Measurements from ENCODE around the gene TNRC6C. TPM values are rescaled to one million over a fixed set of nuclear protein-coding genes. Genes with fewer than 3 reads are reported as not detected.

Gene TNRC6C
- total and polyA plus RNA-seq, 9 of the 15 experiments (the other 6 are each of a cell fraction or from before 2014, with no cell fraction given) = 0.20 to 4.9 (median 2.3) TPM

GRCh38 chr17:78046923-78047322 lies 88.4 kb downstream of the TNRC6C start:
- Histone ChIP-seq H3K4me1 (replicated peaks in 1 of 2; ENCODE audit: control insufficient read depth in 2 of 2, insufficient read depth in 2 of 2, low read length in 2 of 2) (peaks cover 24 to 35% of the 10 kb centered on the region in 2 experiments; a peak in 4 of 5 replicates), H2AFZ (ENCODE audit: low read depth, low read length) (no peak overlapping the region), H3K27ac (ENCODE audit: extremely low read depth, low read depth, low read length) (no peak overlapping the region; the same call in 2 of the 3 replicates), H3K27me3 (ENCODE audit: control insufficient read depth in 2 of 2, insufficient read depth in 2 of 2, low read length in 2 of 2) (no peaks in the 10 kb centered on the region), H4K20me1 (replicated peaks; ENCODE audit: control insufficient read depth, insufficient read depth, low read length) (no peaks in the 10 kb centered on the region), H3K79me2 (ENCODE audit: control insufficient read depth, insufficient read depth, low read length) (no peaks in the 10 kb centered on the region), H3K9me1 (ENCODE audit: control insufficient read depth, insufficient read depth, low read length) (no peaks in the 10 kb centered on the region), H3K36me3 (ENCODE audit: control insufficient read depth, insufficient read depth, low read length) (peaks cover 21% of the 10 kb centered on the region), H3K9ac (ENCODE audit: insufficient read depth in 1 of 2, low read depth in 2 of 2, low read length in 2 of 2) (no peak overlapping the region), H3K4me3 (no peak overlapping the region), H3K4me2 (ENCODE audit: insufficient read depth, low read length) (no peak overlapping the region), H3K9me3 (replicated peaks; ENCODE audit: control insufficient read depth, insufficient read depth, low read depth, low read length) (no peaks in the 10 kb centered on the region)
- ATAC-seq (no peak), FAIRE-seq (peak; percentile 35), DNase-seq (ENCODE audit: extremely low read depth in 1 of 4, low spot score in 3 of 4) (peak in 1 of 4 experiments; percentile 27)
- in situ Hi-C loops (cut with MboI) (no loop called here), intact Hi-C loops (cut with micrococcal nuclease) (no loop called here)
- TF ChIP-seq NFIC (IDR thresholded peaks at IDR 0.05) (peak; percentile 91), NCOA1 (IDR thresholded peaks at IDR 0.05; ENCODE audit: low read depth) (no peak), JUNB (CRISPR knock-in tag; conservative IDR thresholded peaks at IDR 0.05) (no peak)
- 78% methylated on average over 2 of the region's 2 CpGs for WGBS (ENCODE audit: insufficient coverage, low coverage, missing lambda C conversion rate)
- no TSS peak for BruUV-seq (replicated peaks)
- ChIA-PET CTCF (ENCODE audit: low intra/inter-chr PET ratio) (no interaction called here), POLR2A (no interaction called here)

- peak; percentile 95 for ATAC-seq
- intact Hi-C loops (cut with micrococcal nuclease) (no loop called here), in situ Hi-C loops (cut with MboI) (no loop called here)
- peak overlapping the region in 1 of 2 experiments; percentile 60; a peak in 2 of 4 replicates for H3K9ac ChIP-seq (ENCODE audit: insufficient read depth in 1 of 2, low read depth in 2 of 2, low read length in 2 of 2)
- H3K79me2 ChIP-seq (ENCODE audit: control insufficient read depth, insufficient read depth, low read length) = no peaks in the 10 kb centered on the region
- H4K20me1 ChIP-seq (replicated peaks; ENCODE audit: control insufficient read depth, insufficient read depth, low read length) = no peaks in the 10 kb centered on the region
- FAIRE-seq = peak; percentile 98
- peak; percentile 63 to 88 (median 72) for DNase-seq (ENCODE audit: extremely low read depth in 1 of 4, low spot score in 3 of 4)
- H3K27ac ChIP-seq (ENCODE audit: extremely low read depth, low read depth, low read length) = peak overlapping the region; percentile 25
- no TSS peak for BruUV-seq (replicated peaks)
- H3K4me2 ChIP-seq (ENCODE audit: insufficient read depth, low read length) = peak overlapping the region; percentile 71
- H3K4me3 ChIP-seq = no peak overlapping the region
- no peaks in the 10 kb centered on the region for H3K9me3 ChIP-seq (replicated peaks; ENCODE audit: control insufficient read depth, insufficient read depth, low read depth, low read length)
- ChIA-PET POLR2A (interaction anchor here (0.9 to 1.4 kb wide), 6 partner anchors 9 to 30 kb away, joined by 3 to 5 read pairs (median 4); no protein-coding TSS in a partner anchor), CTCF (ENCODE audit: low intra/inter-chr PET ratio) (no interaction called here)
- H3K27me3 ChIP-seq (ENCODE audit: control insufficient read depth in 2 of 2, insufficient read depth in 2 of 2, low read length in 2 of 2) = no peaks in the 10 kb centered on the region
- H3K4me1 ChIP-seq (replicated peaks in 1 of 2; ENCODE audit: control insufficient read depth in 2 of 2, insufficient read depth in 2 of 2, low read length in 2 of 2) = peaks cover 24 to 37% of the 10 kb centered on the region in 2 experiments; a peak in 4 of 5 replicates
- 28% methylated on average over 10 of the region's 10 CpGs for WGBS (ENCODE audit: insufficient coverage, low coverage, missing lambda C conversion rate)
- no peaks in the 10 kb centered on the region for H3K9me1 ChIP-seq (ENCODE audit: control insufficient read depth, insufficient read depth, low read length)
- H2AFZ ChIP-seq (ENCODE audit: low read depth, low read length) = peak overlapping the region; percentile 18; the same call in 1 of the 2 replicates
- H3K36me3 ChIP-seq (ENCODE audit: control insufficient read depth, insufficient read depth, low read length) = peaks cover 21% of the 10 kb centered on the region
- peak; percentile 64 for TF ChIP-seq MEIS2 (IDR thresholded peaks at IDR 0.05; ENCODE audit: partially characterized antibody)
- TF ChIP-seq SMARCA5 (IDR thresholded peaks at IDR 0.05) = no peak
- no peak for TF ChIP-seq E2F6 (IDR thresholded peaks at IDR 0.05; ENCODE audit: borderline replicate concordance in 1 of 2, extremely low read depth in 1 of 2, insufficient read depth in 1 of 2, insufficient read length in 1 of 2, low read depth in 1 of 2, low read length in 1 of 2, poor library complexity in 1 of 2, severe bottlenecking in 1 of 2)
- no peak for TF ChIP-seq CEBPB (tag; IDR thresholded peaks at IDR 0.05)
- no peak for TF ChIP-seq PHF8 (IDR thresholded peaks at IDR 0.05; ENCODE audit: borderline replicate concordance, low read length)
- no peak for TF ChIP-seq HSF4 (CRISPR knock-in tag; IDR thresholded peaks at IDR 0.05; ENCODE audit: borderline replicate concordance)
- no peak for TF ChIP-seq HDAC6 (IDR thresholded peaks at IDR 0.05; ENCODE audit: low read depth, low read length)
- TF ChIP-seq FOXK2 (conservative IDR thresholded peaks at IDR 0.05 in 1 of 2, IDR thresholded peaks at IDR 0.05 in 1 of 2; ENCODE audit: low read depth in 2 of 2) = no peak
- no peak for TF ChIP-seq NCOR1 (IDR thresholded peaks at IDR 0.05)
- TF ChIP-seq ZNF764 (CRISPR knock-in tag; IDR thresholded peaks at IDR 0.05; ENCODE audit: low read depth) = no peak
- no peak for TF ChIP-seq ZNF324 (CRISPR knock-in tag; IDR thresholded peaks at IDR 0.05)
Measured at GRCh38 chr17:78048346-78049292, 90.1 kb downstream of the TNRC6C start.
